CD4-positive, alpha-beta T cell treated with Interferon alpha-2 for 1 hour (primary cell): ENCODE results near the gene TRIM23.
A peak's percentile ranks its signal among the peaks of the same experiment; 100 is the strongest.
"Not testable (repeated sequence)": the region's sequence is repeated elsewhere in the genome, so short reads cannot be mapped to it uniquely, and the experiment has no call there.

Experiments
- DNase-seq, 2 donors: peaks; one replicate each; pipeline ENCODE4 v3.0.0-alpha.2; 2020 to 2022

TRIM23 gene

DNA sequence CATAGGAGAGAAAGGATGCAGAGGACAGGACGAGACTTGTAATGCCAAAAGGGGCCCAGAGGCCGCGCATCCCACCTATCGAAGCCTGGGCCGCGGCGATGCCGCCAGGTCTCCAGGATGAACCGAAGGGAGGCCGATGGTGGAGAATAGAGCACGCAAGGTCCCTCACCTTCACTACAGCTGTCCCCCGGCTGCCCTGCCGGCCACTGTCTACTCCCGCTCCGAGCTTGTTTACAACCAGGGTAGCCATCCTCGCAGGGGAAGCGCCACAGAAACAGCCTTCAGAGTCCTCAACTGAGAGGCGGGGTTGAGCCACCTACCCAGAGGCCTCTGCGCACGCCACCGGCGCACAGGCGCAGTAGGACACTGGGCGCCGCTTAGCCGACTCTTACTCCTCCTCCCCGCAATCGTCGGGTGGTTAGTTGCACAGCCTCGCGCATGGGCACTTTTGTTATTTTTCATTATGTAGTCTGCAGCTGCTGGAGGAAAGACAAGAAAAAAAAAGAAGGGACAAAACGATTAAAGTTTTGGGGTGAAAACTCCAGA is at the start of gene TRIM23:
Gene TRIM23, minus strand, starts transcription at position 309 of the 546 bp plus-strand sequence. Its CDS starts 59 bp downstream, at position 250.
- peak; percentile 92 to 94 for DNase-seq

DNA sequence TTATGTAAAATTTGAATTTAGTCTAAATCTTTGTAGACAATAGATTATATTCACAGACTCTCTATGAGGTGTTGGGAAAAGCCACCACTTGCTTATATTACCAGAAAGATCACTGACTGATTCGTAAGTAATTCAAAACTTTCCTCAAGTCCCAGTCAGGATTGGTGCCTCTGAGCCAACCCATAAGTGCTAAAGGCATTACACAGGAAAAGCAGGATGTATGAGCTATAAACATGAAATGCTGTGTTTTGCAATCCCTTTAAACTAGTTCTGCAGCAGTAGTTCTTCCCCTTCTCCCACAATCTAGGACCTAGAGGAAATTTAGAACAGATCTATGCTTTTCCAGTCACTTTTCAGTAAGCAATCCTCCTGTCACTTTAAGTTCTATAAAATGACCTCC is 48.7 kb upstream of the TRIM23 start:
- DNase-seq, result no peak

DNA sequence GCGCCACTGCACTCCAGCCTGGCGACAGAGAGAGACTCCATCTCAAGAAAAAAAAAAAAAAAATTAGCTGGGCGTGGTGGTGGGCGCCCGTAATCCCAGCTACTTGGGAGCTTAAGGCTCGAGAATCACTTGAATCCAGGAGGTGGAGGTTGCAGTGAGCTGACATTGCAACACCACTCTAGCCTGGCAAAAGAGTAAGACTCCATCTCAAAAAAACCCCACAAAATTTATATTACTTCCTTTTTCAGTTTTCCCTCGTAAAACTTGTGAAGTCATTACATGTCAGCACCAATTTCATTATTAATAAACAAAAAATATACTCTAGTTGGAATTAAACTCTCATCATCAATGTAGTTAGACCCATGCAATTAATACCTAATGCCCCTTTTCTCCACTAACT is 44.6 kb upstream of the TRIM23 start:
- no peak for DNase-seq

DNA sequence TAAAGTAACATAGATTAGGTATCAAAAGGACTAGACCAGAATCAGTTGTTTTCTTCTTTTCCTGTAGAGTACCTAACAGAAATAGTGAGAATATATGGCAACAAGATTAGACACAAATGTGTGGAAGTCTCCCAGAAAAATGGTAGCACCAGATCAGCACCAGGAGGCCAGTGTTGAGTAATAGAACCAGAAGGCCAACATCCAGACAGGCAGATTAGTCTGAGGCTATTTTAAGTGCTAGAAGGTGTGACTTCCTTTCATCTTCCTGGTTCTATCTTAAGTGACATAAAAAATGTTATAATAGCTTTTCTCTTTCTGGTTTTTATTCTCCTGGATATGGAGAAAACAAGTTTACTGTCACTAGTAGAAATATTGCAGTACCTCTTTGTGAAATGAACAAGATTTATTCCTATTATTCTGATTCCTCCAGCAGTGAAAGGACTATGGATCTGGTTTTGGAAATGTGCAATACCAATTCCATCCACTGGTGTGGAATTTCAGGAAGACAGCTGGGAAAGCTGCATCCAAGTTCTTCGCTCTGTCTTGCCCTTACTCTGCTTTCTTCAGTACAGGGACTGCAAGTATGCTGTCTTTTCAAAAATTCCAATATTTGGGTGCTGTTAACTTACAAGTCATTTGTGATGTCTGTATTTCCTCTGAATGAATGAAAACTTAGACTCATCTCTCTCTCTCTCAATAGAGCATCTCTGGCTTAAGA is 39.8 kb upstream of the TRIM23 start:
- DNase-seq, result no peak

GRCh38 chr5:65654713-65655112 is 30.6 kb upstream of the TRIM23 start:
- no peak for DNase-seq

GRCh38 chr5:65651144-65651543 is 27.0 kb upstream of the TRIM23 start:
- no peak for DNase-seq

DNA sequence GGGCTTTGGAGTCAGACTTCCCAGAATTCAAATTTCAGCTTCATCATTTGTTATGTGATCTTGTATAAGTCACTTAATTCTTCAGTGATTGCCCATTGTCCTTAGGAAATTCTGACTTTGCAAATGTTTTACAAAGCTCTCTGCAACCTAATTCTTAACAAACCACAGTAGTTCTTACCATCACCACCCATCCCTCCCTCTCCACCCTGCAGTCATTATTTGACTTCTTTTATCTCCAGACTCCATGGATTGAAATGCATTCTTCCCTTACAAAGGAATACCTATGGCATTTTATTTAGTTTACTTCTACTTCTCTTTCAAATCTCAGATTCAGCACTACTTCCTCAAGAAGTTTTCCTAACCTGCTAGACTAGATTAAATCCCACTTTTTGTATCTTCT is 23.8 kb upstream of the TRIM23 start:
- DNase-seq, result no peak

GRCh38 chr5:65646938-65647337 is 22.8 kb upstream of the TRIM23 start:
- DNase-seq, result no peak

DNA sequence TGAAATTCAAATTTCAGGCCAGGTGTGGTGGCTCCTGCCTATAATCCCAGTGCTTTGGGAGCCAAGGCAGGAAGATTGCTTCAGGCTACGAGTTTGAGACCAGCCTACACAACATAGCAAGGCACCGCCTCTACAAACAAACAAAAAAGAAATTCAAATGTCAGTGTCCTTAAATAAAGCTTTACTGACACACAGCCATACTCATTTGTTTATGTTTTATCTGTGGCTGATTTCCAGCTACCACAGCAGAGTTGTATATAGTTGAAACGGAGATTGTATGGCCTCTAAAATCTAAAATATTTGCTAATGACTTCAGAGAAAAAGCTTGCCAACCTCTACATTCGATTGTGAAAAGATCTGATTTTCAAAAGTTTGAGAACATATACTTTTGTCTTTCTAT is 16.1 kb upstream of the TRIM23 start:
- no peak for DNase-seq

- DNase-seq, result no peak
Observed at GRCh38 chr5:65630981-65631380, 6.8 kb upstream of the TRIM23 start.

DNA sequence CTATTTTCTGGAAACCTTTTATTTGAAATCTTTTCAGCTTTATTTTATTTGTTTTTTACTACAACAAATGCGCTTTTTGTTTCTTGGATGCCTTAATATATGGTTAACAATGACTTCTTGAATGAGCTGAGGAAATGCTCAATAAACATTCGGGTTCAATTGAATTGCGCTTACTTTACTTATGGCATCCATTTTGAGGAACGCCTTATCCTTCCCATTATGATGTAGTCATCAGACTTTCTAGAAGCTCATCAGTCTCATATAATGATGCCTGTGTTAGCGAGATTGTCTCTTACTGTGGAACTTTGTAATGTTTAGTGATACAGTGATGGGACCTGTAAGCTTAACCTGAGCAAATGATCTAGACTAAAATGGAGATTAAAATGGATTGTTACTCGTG is 1.6 kb upstream of the TRIM23 start:
- no peak for DNase-seq

DNA sequence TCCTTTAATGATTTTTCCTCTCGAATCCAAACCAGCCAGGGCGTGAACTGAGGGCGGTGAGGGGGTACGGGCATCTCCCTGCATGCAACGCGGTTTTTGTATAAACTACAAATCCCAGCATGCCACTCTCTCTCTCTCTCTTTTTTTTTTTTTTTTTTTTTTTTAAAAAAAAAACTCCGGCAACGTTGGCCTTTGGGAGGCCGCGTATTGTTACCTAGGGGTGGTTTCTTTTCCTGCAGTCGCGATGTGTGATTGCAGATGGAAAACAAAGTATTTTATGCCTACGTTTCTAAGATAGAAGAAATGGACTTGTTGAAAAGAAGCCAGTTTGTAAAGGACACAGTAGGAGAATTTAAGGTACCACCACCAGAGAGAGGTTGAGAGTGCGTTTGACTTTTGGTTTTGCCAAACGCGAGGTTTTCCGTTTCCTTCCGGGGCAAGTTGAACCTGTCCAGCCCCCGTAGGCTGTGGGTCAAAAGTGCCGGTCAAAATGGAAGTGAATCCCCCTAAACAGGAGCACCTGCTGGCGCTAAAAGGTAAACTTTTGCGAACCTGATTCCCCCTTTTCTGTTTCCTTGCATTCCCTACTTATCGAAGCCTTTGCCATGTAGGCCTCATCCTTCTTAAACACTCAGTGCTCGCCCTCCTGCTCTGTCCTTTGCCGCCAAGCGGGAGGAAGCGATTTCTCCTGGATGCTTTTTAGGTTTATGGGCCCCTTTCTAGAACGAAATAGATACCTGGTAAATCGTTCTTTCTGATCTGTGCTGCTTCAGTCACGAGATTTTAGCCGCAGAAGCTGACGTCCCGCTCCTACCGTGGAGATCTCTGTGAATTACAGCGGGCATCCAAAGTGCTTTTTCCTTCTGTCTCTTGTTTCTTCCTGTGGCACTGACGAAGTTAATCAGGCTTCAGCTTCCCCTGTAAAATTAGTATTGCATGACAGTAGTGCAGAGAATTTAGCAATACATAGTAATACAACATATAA is 730 bp upstream of the TRIM23 start, which contains the start of the genes SHLD3 and TRAPPC13:
Gene SHLD3, plus strand, starts transcription at position 457 of the 985 bp plus-strand sequence. CDS start 4,561 bp downstream, outside the sequence.
Gene TRAPPC13, plus strand, starts transcription at position 457 of the 985 bp plus-strand sequence. Its CDS starts 34 bp downstream, at position 491.
- DNase-seq, result peak; percentile 87 to 93

- DNase-seq, result no peak
Observed at GRCh38 chr5:65623482-65623881, 651 bp downstream of the TRIM23 start.

DNA sequence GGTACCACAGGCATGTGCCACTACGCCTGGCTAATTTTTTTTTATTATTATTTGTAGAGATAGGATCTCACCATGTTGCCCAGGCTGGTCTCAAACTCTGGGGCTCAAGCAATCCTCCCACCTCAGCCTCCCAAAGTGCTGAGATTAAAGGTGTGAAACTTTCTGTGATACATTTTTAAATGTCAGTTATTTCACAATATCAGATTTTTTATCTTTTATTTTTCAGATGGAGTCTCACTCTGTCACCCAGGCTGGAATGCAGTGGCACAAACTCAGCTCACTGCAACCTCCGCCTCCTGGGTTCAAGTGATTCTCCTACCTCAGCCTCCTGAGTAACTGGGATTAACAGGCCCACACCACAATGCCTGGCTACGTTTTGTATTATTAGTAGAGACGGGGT is 2.2 kb downstream of the TRIM23 start:
- DNase-seq, result not testable (repeated sequence)

- DNase-seq, result no peak
Observed at GRCh38 chr5:65620021-65620420, 4.1 kb downstream of the TRIM23 start.

DNA sequence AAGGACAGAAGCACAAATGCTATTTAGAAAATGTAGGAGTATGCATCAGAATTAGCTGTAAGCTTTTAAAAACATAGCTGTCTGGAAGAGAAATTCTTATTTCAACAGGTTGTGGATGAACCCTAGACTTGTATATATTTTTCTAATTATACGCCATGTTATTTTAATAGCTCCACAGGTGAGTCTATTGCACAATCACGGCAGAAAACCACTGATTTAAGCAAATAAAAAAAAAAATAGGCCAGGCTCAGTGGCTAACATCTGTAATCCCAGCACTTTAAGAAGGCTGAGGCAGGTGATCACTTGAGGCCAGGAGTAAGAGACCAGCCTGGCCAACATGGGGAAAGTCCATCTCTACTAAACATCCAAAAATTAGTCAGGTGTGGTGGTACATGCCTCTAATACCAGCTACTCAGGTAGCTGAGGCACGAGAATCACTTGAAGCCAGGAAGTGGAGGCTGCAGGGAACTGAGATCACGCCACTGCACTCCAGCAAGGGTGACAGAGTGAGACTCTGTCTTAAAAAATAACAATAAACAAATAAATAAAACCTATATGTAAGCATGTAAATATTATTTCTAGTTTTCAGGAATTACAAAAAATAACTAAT is 11.7 kb downstream of the TRIM23 start:
- DNase-seq, result no peak

DNA sequence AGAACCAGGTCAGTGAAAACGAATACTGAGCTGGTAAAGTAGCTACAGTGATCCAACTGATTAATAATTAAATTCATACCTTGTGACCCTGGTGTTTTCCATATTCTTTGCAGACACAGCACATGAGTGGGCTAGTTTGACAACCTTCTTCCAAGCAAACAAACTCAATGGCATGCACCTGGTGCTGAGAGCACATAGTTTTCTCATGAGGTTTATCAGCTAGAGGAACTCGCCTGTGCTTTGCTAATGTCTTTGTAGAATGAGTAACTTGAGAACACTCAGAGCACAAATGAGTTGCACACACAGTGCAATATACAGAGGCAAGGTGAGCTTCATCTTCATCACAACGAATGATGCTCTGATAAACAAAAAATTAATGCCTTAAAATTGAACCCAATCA is 12.6 kb downstream of the TRIM23 start:
- no peak for DNase-seq

- not testable (repeated sequence) for DNase-seq
Observed at GRCh38 chr5:65601761-65602160, 22.4 kb downstream of the TRIM23 start.

DNA sequence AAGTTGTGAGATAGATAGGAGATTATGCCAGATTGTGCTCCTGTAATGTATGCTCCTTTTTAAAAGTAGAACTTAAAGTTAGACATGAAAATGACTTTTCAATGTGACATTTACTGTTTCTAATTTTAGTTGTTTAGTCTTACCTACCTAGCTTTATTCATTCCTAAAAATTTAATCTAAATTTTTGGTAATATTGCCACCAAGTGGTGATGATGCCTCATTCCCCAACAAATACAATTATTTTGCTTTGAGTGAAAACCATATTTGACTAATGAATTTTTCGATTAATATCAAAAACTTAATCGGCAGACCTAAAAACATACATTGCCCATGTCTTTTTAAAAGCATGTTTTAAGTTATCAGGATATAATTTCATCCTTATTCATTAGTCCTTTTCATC is 35.4 kb downstream of the TRIM23 start:
- no peak for DNase-seq

GRCh38 chr5:65577141-65577540 is 47.0 kb downstream of the TRIM23 start:
- no peak for DNase-seq

DNA sequence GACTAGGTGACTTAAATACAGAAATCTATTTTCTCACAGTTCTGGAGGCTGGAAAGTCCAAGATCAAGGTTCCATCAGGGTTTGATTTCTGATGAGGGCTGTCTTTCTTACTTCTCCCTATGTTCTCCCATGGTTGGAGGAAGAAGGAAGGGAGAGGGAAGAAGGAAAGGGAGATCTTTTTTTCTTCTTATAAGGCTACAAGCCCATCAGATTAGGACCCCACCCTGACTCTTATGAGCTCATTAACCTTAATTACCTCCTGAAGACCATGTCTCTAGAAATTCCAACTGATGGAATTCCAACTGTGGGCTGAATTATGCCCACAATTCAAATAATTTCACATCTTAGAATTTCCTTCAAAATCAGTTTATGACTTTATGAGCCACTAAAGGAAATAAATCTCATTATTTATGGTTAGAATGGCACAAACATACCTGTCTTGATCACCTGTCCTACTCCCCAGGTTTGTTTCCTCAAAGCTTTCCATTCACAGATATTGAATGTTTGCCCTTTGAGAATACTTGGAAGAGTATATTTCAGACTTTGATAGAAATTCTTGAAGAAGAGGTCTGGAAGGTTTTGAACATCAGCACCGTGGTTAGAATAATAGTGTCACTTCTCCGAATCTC is 53.4 kb downstream of the TRIM23 start:
- DNase-seq, result no peak

DNA sequence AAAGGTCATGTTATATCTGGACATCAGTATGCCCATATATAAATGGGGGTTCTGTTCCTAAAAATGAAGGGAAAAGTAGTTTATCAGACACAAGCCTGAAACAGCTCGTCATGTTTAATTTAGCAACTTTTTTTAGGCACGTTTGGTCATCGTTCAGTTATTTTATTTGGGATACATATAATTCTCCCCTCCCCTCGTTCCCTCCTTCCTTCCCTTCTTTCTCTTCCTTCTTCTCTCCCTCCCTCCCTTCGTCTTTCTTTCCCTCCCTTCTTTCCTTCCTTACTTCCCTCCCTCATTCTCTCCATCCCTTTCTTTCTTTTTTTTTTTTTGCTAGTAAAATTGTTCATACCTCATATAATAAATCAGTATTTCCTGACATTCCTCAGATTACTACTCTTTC is 57.6 kb downstream of the TRIM23 start:
- no peak for DNase-seq
